ENCODE data around the gene ZDHHC11. TPM values are rescaled to one million over a fixed set of nuclear protein-coding genes. Genes with fewer than 3 reads are reported as not detected.

Gene ZDHHC11
- total and polyA plus RNA-seq, 2 of the 4 experiments (the other 2 are of a cell fraction) = 0.36 to 1.6 TPM

- Histone ChIP-seq H3K27ac (ENCODE audit: insufficient read depth, low read length) (no peak overlapping the region), H4K91ac (ENCODE audit: insufficient read depth, low read depth, low read length) (no peak overlapping the region), H3K4me1 (ENCODE audit: control insufficient read depth, insufficient read depth, low read length) (no peaks in the 10 kb centered on the region), H3K9me3 (ENCODE audit: control insufficient read depth, insufficient read depth, low read length) (peaks cover 2% of the 10 kb centered on the region; the same call in 1 of the 2 replicates), H3K9me1 (ENCODE audit: insufficient read depth, low read length) (no peaks in the 10 kb centered on the region; the same call in 1 of the 2 replicates), H2BK120ac (ENCODE audit: low read depth, low read length) (no peak overlapping the region), H3K14ac (replicated peaks; ENCODE audit: low read depth, low read length) (no peak overlapping the region), H2BK5ac (ENCODE audit: low read depth, low read length, poor library complexity, severe bottlenecking) (no peak overlapping the region), H3K4me3 (ENCODE audit: insufficient read depth, low read depth, low read length) (no peak overlapping the region), H4K8ac (ENCODE audit: low read depth in 2 of 2, low read length in 2 of 2) (no peak overlapping the region), H3K27me3 (ENCODE audit: control insufficient read depth, insufficient read depth, low read length) (peaks cover 35% of the 10 kb centered on the region), H3K79me1 (ENCODE audit: low read depth in 1 of 2, low read length in 2 of 2) (no peaks in the 10 kb centered on the region), H2BK15ac (ENCODE audit: low read depth, low read length) (no peak overlapping the region), H4K20me1 (ENCODE audit: insufficient read depth, low read length) (no peaks in the 10 kb centered on the region), H4K5ac (ENCODE audit: low read depth, low read length) (no peak overlapping the region), H3K9ac (ENCODE audit: low read depth, low read length) (no peak overlapping the region), H2AFZ (replicated peaks; ENCODE audit: low read length, poor library complexity) (peak overlapping the region; percentile 69), H3K4me2 (ENCODE audit: low read depth, low read length) (no peak overlapping the region), H3K4ac (ENCODE audit: low read depth, low read length) (no peak overlapping the region), H3K23ac (ENCODE audit: low read depth, low read length) (no peak overlapping the region), H3K56ac (ENCODE audit: extremely low read depth, insufficient read depth, low read length) (no peak overlapping the region), H3K18ac (ENCODE audit: low read depth, low read length) (no peak overlapping the region), H2AK5ac (ENCODE audit: low read depth, low read length) (no peak overlapping the region), H2AK9ac (replicated peaks; ENCODE audit: low read depth, low read length, poor library complexity) (peak overlapping the region; percentile 79), H3K36me3 (ENCODE audit: control insufficient read depth, insufficient read depth, low read length) (no peaks in the 10 kb centered on the region), H2BK20ac (ENCODE audit: low read depth, low read length) (no peak overlapping the region)
- no peak for ATAC-seq (ENCODE audit: low read depth)
- dilution Hi-C loops (cut with HindIII; ENCODE audit: low sequenced_read_pairs, unreplicated experiment) = no loop called here
- WGBS, 2 experiments (ENCODE audit: extremely low coverage in 2 of 2, insufficient read length in 1 of 2) = 86% methylated on average over 16 of the region's 24 CpGs; no CpG with 5 or more reads in 1 of the 2 experiments
- in situ Hi-C loops (cut with MboI; ENCODE audit: low sequenced_read_pairs) = no loop called here
- CTCF ChIA-PET = no interaction called here
- POLR2A ChIA-PET (ENCODE audit: unreplicated experiment) = no interaction called here
- TF ChIP-seq CEBPB (IDR thresholded peaks at IDR 0.05; ENCODE audit: low read depth, low read length) = no peak
- TF ChIP-seq MXI1 (IDR thresholded peaks at IDR 0.05; ENCODE audit: borderline replicate concordance, low read depth, low read length) = no peak
- TF ChIP-seq RFX5 (IDR thresholded peaks at IDR 0.05; ENCODE audit: low read depth, low read length) = no peak
- TF ChIP-seq SMC3 (IDR thresholded peaks at IDR 0.05; ENCODE audit: low read depth, low read length) = no peak
- no peak for TF ChIP-seq ELK1 (IDR thresholded peaks at IDR 0.05; ENCODE audit: borderline replicate concordance, low read depth, low read length)
- no peak for TF ChIP-seq BHLHE40 (IDR thresholded peaks at IDR 0.05; ENCODE audit: low read depth, low read length)
- TF ChIP-seq RCOR1 (IDR thresholded peaks at IDR 0.05; ENCODE audit: insufficient replicate concordance, low read length) = no peak
- TF ChIP-seq CHD1 (IDR thresholded peaks at IDR 0.05; ENCODE audit: low read depth, low read length) = no peak
- TF ChIP-seq FOS (IDR thresholded peaks at IDR 0.05; ENCODE audit: low read depth, low read length) = no peak
- no peak for TF ChIP-seq USF2 (IDR thresholded peaks at IDR 0.05; ENCODE audit: low read depth, low read length)
- TF ChIP-seq MAFK (IDR thresholded peaks at IDR 0.05; ENCODE audit: low read depth, low read length) = no peak
- TF ChIP-seq RAD21 (IDR thresholded peaks at IDR 0.05; ENCODE audit: low read length) = no peak
- no peak for TF ChIP-seq CTCF (conservative IDR thresholded peaks at IDR 0.05; ENCODE audit: low read depth, low read length)
- TF ChIP-seq NFE2L2 (IDR thresholded peaks at IDR 0.05; ENCODE audit: low read depth, low read length) = no peak
- TF ChIP-seq MAZ (IDR thresholded peaks at IDR 0.05; ENCODE audit: borderline replicate concordance, low read depth, low read length) = no peak
- TF ChIP-seq POLR2A (IDR thresholded peaks at IDR 0.05; ENCODE audit: low read depth, low read length) = no peak
- intact Hi-C loops (cut with micrococcal nuclease) = no loop called here
- BruUV-seq (replicated peaks) = no TSS peak
- DNase-seq = no peak
These were observed 90.3 kb downstream of the ZDHHC11 start for GRCh38 chr5:760363-761058.
